ENCODE results near the gene STAG1.

STAG1 gene

GRCh38 chr3:136675150-136675858 lies 76.9 kb downstream of the STAG1 start:
- H3K4me3 ChIP-seq (ENCODE audit: low read length, poor library complexity, severe bottlenecking), result no peak overlapping the region
- H3K27me3 ChIP-seq (ENCODE audit: insufficient read depth, low read length, poor library complexity, severe bottlenecking), result no peaks in the 10 kb centered on the region
- H4K20me1 ChIP-seq (ENCODE audit: insufficient read depth, low read length, poor library complexity, severe bottlenecking), result peaks cover 7% of the 10 kb centered on the region
- H3K9me3 ChIP-seq (ENCODE audit: insufficient read depth, low read depth, low read length), result no peaks in the 10 kb centered on the region
- peaks cover 21% of the 10 kb centered on the region for H3K4me1 ChIP-seq (ENCODE audit: insufficient read depth, low read length, poor library complexity, severe bottlenecking)
- no peaks in the 10 kb centered on the region for H3K36me3 ChIP-seq (ENCODE audit: insufficient read depth, low read length)
- TF ChIP-seq EZH2phosphoT487 (IDR thresholded peaks at IDR 0.05; ENCODE audit: borderline replicate concordance) (no peak), CTCF (conservative IDR thresholded peaks at IDR 0.05; ENCODE audit: low read length) (no peak)
- no peaks in the 10 kb centered on the region for H3F3A ChIP-seq (ENCODE audit: low read depth)
- no peaks in the 10 kb centered on the region for H3K9me2 ChIP-seq (replicated peaks; ENCODE audit: low read depth, low read length)
- peaks cover 95% of the 10 kb centered on the region for H3K79me2 ChIP-seq (ENCODE audit: insufficient read depth, low read length)
- H3K4me2 ChIP-seq (ENCODE audit: low read depth, low read length, poor library complexity, severe bottlenecking), result no peak overlapping the region
- H3K9ac ChIP-seq (ENCODE audit: low read depth, low read length, poor library complexity, severe bottlenecking), result no peak overlapping the region
- H2AFZ ChIP-seq (ENCODE audit: low read length), result no peak overlapping the region

- Histone ChIP-seq H3K79me2 (ENCODE audit: insufficient read depth, low read length) (peaks cover 94% of the 10 kb centered on the region), H3K9ac (ENCODE audit: low read depth, low read length, poor library complexity, severe bottlenecking) (no peak overlapping the region), H3K4me2 (ENCODE audit: low read depth, low read length, poor library complexity, severe bottlenecking) (no peak overlapping the region), H3K4me1 (ENCODE audit: insufficient read depth, low read length, poor library complexity, severe bottlenecking) (peaks cover 21% of the 10 kb centered on the region), H3K4me3 (ENCODE audit: low read length, poor library complexity, severe bottlenecking) (no peak overlapping the region), H3K36me3 (ENCODE audit: insufficient read depth, low read length) (peaks cover 7% of the 10 kb centered on the region; the same call in 1 of the 2 replicates), H2AFZ (ENCODE audit: low read length) (no peak overlapping the region), H3F3A (ENCODE audit: low read depth) (no peaks in the 10 kb centered on the region), H3K27me3 (ENCODE audit: insufficient read depth, low read length, poor library complexity, severe bottlenecking) (no peaks in the 10 kb centered on the region), H3K9me2 (replicated peaks; ENCODE audit: low read depth, low read length) (no peaks in the 10 kb centered on the region), H3K9me3 (ENCODE audit: insufficient read depth, low read depth, low read length) (no peaks in the 10 kb centered on the region), H4K20me1 (ENCODE audit: insufficient read depth, low read length, poor library complexity, severe bottlenecking) (peaks cover 7% of the 10 kb centered on the region)
- TF ChIP-seq CTCF (conservative IDR thresholded peaks at IDR 0.05; ENCODE audit: low read length) (no peak), EZH2phosphoT487 (IDR thresholded peaks at IDR 0.05; ENCODE audit: borderline replicate concordance) (no peak)
These were observed 79.7 kb downstream of the STAG1 start for GRCh38 chr3:136672457-136672856.

GRCh38 chr3:136671921-136672320 lies 80.3 kb downstream of the STAG1 start:
- no peak overlapping the region for H3K4me3 ChIP-seq (ENCODE audit: low read length, poor library complexity, severe bottlenecking)
- H4K20me1 ChIP-seq (ENCODE audit: insufficient read depth, low read length, poor library complexity, severe bottlenecking), result peaks cover 7% of the 10 kb centered on the region
- H3K4me2 ChIP-seq (ENCODE audit: low read depth, low read length, poor library complexity, severe bottlenecking), result no peak overlapping the region
- H3K36me3 ChIP-seq (ENCODE audit: insufficient read depth, low read length), result peaks cover 7% of the 10 kb centered on the region; the same call in 1 of the 2 replicates
- peaks cover 93% of the 10 kb centered on the region for H3K79me2 ChIP-seq (ENCODE audit: insufficient read depth, low read length)
- H2AFZ ChIP-seq (ENCODE audit: low read length), result no peak overlapping the region
- H3K9me2 ChIP-seq (replicated peaks; ENCODE audit: low read depth, low read length), result no peaks in the 10 kb centered on the region
- H3K27me3 ChIP-seq (ENCODE audit: insufficient read depth, low read length, poor library complexity, severe bottlenecking), result no peaks in the 10 kb centered on the region
- H3F3A ChIP-seq (ENCODE audit: low read depth), result no peaks in the 10 kb centered on the region
- H3K4me1 ChIP-seq (ENCODE audit: insufficient read depth, low read length, poor library complexity, severe bottlenecking), result peaks cover 21% of the 10 kb centered on the region
- TF ChIP-seq CTCF (conservative IDR thresholded peaks at IDR 0.05; ENCODE audit: low read length), result no peak
- TF ChIP-seq EZH2phosphoT487 (IDR thresholded peaks at IDR 0.05; ENCODE audit: borderline replicate concordance), result no peak
- no peak overlapping the region for H3K9ac ChIP-seq (ENCODE audit: low read depth, low read length, poor library complexity, severe bottlenecking)
- H3K9me3 ChIP-seq (ENCODE audit: insufficient read depth, low read depth, low read length), result no peaks in the 10 kb centered on the region

Measured in Loucy (cell line).